SKM-1 treated with dmso at 0.1 percent for 144 hours (cell line): ENCODE measurements around the gene RUNX3.

Experiments used
- DNase-seq: peaks from one replicate; lab custom pipeline; 2025; ENCODE audit not compliant: unreplicated experiment; lab: John Stamatoyannopoulos, UW

The RUNX3 gene

DNA sequence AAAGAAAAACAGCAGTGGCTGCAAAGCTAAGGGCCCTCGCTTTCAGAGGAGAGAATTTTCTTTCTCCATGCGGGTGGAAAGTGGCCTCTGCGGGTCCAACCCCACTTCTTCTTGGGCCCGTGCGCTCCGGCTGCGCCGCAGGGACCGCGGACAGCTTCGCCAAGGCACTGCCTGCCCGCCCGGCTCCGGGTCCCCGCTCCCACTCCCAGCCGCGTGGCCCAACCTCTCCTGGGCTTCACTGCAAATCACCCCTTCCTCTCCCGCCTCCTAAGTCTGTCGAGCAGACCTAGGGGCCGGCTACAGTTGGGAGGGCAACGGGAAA, 1.0 kb upstream of the RUNX3 start:
- no peak for DNase-seq

DNA sequence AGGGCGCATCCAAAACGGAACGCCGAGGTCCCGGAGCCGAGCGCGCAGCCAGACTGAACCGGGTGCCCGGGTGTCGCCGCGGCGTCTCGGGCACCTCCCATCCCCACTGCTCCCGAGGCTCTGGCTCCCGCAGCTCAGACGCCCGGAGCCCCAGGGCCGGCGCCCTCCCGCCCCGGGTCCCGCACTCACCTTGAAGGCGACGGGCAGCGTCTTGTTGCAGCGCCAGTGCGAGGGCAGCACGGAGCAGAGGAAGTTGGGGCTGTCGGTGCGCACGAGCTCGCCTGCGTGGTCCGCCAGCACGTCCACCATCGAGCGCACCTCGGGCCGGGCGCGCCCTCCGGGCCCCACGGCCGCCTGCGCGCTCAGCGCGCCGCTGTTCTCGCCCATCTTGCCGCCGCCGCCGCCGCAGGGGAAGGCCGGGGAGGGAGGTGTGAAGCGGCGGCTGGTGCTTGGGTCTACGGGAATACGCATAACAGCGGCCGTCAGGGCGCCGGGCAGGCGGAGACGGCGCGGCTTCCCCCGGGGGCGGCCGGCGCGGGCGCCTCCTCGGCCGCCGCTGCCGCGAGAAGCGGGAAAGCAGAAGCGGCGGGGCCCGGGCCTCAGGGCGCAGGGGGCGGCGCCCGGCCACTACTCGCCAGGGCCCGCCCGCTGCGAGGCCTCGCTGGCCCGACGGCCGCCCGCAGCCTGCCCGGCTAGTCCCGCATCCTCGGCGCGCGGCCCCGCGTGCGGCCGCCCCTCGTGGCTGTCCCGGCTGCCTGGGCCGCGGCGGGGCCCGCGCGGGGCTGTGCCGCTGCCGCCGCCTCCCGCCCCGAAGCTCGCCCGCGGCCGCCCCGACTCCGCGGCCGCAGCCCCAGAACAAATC, 447 bp downstream of the RUNX3 start:
- DNase-seq: peak; percentile 51

DNA sequence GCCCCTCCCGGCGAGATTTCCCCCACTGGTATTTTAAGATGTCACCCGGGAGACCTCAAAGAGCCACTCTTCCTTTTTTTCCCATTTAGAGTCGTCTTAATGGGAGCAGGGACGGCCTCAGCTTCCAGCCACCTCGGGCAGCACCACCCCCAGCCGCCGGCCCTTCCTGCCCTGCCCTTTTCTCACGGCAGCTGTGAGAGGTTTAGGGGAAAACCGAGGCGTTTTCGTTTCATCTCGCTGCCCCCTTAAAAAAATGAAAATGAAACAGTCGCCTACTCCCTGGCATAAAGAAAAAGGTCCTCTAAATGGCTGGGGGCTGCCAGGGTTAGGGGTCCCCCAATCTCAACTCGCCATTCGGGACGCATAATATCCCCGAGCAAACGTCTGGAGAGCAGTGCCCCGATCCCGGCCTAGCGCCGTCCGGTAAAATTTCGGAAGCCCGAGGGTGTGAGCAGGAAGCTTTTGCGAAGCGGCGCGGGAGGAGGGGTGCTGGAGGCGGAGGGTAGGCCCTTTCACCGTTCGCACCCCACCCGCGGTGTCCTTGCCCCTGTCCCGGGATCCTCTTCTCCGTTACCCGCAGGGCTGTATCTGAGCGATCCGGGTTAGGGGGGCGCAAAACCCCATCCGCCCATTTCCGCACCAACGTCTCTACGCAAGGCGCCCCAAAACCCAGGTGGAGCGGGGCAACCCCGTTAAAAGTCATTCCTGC, 1.2 kb downstream of the RUNX3 start:
- DNase-seq: peak; percentile 26

DNA sequence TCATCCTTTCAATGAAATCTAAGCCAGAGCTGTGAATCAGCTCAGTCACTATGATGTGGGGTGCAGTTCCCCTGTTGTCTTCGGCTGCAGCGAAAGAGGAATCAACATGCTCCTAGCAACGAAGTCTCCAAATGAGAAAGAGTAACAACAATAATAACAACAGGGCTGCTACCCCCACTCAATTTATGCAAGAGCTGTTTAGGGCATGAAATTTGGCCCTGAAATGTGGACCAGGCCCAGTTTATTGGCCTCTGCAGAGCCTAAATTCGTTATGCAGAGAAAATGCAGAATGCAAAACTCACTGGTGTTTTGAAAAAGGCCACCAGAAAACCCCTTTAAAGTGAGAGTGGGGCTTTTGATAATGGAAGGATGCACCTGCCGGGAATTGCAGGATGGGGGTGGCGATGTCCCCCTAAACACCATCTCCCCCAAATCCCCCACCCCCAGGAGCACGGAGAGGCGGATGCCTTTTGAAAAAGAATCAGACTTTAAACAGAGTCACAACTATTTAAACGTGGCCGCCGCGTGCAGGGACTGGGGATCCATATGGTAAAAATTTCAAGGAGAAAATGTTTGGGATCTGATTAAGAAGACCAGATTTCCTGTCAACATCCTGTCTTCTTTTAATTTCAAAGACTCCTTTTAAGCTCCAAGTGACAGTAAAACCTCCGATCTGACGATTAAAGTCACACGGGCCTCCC, 1.9 kb downstream of the RUNX3 start:
- no peak for DNase-seq

DNA sequence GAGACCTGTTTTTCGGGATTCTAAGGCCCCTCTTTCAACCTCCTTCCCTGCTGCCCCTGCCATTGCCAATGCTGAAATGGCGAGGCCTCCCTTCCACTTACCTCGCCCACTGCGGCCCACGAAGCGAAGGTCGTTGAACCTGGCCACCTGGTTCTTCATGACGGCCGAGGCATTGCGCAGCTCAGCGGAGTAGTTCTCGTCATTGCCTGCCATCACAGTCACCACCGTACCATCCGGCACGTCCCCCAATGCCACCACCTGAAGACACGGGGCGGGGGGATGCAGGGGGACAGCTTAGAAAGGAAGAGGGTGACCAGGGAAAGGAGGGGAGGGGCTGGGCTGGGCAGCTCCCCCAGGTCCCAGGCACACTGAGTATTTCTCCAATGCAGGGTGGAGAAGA, 2.6 kb downstream of the RUNX3 start:
- no peak for DNase-seq

DNA sequence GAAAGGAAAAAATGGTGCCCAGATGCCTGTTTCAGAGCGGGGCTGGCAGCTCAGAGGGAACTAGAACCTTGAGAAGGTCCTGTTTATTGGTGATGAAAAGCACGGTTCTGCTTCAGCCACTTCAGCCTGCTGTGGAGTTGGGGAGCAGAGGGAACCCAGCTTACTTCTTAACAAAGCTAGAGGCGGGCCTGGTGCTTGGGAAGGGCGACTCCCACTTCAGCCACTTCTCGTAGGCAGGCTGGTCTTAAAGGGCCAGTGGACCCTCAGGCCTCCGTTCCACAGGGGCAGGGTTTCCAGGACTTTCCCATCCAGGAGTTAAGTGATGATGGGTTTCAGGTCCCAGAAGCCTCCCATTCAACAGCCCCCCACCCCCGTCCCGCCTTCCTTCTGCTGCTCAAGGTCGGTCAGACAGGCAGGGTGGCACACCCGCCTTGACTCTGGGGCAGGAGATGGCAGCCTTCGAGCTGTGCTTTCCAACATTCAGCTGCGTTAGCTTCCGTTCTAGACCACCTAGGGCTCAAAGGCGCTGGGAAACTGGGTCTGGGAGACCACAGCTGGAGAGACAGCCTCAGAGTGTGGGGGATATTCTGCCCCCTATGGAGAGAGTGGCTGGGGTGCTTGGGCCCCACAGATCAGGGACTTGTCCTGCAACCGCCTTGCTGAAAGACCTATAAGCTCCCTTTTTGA, 3.4 kb downstream of the RUNX3 start:
- no peak for DNase-seq

DNA sequence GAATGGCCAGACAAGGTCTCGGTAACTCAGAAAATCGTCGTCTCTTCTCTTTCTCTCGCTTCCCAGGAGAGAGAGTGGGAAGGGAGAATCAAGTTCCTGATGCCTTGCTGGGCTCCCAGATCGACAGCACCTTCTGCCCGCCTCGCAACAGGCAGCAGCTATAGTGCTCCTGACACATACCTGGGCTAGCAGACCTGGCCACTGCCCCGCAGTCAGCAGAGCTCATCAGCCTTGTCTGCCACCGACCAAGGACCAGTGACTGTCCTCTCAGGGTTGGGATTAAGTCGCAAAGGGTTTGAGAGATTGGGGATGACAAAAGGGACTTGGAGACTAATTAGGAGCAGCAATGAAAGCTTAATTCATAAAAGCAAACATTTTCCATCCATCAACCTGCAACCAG, 4.1 kb downstream of the RUNX3 start:
- DNase-seq: no peak

DNA sequence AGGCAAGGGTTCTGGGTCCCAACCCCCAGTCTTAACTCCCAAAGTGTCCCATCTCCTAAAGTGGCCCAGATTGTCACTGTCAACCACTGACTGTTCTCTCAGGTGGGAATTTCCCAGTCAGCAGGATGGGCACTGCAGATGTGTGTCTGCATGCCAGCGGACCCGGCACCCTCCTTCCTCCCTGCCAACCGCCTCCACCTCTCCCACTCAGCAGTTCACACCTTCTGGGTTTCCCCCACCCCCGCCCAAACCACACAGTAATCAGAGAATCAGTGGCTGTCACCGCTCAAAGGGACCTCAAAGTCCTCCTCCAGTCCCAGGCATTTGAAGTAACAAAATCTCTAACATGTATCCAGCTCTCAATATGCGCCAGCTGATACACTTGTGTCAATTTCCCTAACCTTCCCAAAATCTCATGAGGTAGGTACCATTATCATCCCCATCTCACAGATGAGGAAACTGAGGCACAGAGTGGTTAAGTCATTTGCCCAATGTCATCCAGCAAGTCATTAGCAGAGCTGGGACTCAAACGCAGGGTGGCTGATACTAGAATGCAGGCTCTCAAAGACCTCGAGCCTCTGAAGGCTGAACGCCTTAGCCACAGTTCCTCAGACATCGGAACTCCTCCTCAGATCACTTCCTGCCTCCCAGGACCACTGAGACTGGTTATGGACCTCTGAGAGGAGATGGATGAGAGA, 4.8 kb downstream of the RUNX3 start:
- DNase-seq: no peak

DNA sequence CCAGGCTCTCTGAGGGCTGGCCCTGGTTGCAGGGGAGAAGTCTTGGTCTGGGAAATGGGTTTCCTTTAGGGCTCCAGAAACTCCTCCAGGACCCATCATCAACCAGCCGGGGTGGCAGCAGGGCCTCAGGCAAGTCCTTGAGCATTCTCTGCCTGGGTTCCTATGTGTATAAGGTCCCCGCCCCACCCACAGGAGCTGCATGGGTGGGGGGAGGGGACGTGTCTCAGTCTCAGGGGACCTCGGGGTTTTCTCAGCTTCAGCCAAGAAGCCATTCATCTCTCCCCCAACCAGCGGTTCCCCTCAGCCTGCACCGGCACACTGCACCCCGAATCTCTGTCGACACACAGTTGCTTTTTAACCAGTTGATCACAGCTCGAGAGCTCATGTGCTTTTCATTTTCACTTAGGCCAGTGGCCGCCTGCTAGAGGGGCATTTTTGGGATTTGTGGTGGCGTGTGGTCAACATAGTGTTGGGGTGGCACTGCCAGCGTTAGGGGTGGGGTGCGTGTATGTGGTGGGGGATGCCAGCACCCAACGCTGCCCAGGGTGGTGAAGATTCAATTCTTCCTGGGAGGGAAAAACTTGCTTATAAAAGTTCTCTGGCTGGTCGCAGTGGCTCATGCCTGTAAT, 6.5 kb downstream of the RUNX3 start:
- DNase-seq: no peak

DNA sequence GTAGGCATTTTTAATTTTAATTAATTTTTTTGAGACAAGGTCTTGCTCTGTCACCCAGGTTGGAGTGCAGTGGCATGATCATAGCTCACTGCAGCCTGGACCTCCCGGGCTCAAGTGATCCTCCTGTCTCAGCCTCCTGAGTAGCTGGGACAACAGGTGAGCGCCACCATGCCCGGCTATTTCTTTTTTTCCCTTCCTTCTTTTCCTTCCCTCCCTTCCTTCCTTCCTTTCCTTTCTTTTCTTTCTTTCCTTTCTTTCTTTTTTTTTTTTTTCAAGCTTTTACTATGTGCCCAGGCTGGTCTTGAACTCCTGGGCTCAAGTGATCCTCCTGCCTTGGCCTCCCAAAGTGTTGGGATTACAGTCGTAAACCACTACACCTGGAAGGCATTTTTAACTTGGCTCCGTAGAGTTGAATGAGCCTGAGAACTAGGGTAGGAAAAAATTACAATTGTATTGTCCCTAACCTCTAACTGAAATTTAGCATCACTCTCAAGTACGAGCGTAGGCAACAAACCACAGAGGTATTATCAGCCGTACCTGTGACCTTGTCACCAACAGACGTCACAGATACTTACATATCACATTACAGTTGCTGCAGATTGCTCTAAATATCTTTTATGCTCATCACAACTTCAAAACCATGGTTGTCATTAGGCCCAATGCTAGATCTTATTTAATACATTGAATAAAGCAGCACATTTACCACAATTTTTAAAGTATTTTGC, 8.0 kb downstream of the RUNX3 start:
- DNase-seq: no peak

DNA sequence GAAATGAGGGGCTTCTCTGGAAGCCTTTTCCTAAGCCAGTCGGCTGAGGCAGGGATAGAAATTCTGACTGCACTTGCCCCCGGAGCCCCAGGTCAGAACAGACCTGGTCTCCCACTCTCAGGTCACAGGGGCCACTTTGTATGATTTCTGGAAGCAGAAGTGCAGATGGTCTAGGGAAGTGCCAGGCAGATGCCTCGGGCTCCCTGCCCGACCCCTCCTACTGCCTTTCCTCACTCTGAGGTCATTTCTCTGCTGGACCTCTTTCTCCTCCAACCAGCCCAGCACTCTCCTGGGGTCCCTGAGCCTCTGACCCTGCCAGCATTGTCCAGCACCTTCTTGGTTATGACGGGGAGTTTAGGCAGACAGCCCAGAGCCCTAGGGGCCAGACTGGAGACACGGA, 8.7 kb downstream of the RUNX3 start:
- no peak for DNase-seq

DNA sequence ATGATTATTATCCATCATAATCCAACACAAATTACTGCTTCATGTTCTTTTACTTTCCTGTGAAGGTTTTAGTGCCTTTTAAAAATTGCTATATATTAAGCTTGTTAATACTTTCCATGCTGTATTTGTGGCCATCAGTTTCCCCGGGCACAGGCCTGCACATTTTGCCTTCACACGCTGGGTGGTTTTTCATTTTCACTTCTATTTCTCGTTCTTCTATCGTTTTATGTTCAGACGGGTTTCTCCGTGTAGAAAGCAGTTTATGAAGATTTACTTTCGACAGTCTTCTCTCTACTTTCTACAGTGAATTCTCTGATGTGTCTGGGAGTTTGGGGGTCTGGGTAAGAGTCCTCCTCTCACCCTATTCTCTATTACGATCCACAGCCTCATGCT, 9.5 kb downstream of the RUNX3 start:
- no peak for DNase-seq

DNA sequence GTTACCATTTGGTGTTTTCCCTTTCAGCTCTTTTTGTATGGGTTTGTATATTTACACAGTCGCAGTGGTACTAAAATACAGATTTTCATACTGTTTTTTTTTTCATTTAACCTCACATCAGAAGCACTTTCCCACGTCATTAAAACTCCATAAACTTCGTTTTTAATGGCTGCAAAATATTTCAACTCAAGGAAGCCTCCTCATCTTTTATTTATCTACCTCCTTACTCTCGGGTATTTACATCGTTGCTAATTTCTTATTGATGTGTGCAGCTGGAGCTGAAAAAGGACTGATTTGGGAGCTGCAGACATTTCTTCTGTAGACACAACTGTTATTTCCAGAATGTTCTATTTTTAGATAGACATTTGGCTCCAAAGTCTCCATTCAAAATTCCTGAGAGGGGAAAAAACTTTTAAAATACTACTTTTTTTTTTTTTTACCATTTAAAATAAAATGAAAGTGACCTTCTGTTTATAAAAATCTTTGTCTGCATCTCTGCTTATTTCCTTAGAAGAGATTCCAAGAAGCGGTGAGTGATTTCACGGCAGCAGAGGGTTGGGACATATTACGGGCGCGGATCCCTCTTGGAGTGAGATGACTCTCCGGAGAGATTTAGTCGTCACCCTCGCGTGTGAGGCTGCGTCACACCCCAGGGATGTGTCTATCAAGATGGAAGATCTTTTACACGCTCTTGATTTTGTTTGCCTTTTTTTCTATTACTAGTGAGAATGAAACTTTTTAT, 10.1 kb downstream of the RUNX3 start:
- DNase-seq: no peak

DNA sequence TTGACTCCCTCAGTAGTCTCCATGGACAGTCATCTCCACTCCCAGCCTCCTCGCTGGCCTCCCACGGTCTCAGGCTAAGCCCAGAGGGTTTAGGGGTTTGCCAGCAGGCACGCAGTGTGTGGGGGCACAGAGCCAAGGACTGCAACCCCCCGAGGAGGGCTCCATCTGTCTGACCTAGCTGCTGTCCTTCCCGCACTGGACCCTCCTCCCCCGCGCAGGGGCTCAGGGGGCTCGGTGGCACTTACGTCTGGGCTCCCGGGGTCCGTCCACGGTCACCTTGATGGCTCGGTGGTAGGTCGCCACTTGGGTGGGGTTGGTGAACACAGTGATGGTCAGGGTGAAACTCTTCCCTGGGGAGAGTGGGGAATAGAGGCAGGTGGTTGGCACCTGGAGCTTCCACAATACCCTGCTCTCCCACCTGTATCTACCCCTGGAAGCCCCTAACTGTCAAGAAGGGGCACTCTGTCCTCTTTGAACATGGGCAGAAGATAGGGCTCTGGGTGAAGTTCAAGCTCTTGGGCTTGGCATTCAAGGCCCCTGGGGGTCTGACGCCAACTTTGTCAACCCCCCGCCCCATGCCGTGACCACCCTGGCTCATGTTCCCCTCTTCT, 11.0 kb downstream of the RUNX3 start:
- no peak for DNase-seq

DNA sequence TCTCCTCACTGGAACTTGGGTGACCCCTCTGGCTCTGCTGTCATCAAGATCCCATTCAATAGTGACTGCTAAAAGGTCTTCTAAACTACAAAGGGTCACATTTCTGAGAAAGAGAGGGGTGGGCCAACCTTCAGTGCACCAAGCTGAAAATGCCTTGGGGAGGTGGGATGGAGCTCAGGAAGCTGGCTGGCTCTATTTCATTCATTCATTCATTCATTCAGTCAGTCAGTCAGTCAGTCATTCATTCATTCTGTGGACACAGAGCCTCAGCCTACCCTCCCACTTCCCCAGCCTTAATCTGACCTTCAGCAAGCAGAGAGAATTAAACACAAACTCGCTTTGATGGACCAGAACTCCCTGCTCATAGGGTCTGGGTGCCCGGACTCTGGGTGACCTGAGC, 11.7 kb downstream of the RUNX3 start:
- DNase-seq: no peak

DNA sequence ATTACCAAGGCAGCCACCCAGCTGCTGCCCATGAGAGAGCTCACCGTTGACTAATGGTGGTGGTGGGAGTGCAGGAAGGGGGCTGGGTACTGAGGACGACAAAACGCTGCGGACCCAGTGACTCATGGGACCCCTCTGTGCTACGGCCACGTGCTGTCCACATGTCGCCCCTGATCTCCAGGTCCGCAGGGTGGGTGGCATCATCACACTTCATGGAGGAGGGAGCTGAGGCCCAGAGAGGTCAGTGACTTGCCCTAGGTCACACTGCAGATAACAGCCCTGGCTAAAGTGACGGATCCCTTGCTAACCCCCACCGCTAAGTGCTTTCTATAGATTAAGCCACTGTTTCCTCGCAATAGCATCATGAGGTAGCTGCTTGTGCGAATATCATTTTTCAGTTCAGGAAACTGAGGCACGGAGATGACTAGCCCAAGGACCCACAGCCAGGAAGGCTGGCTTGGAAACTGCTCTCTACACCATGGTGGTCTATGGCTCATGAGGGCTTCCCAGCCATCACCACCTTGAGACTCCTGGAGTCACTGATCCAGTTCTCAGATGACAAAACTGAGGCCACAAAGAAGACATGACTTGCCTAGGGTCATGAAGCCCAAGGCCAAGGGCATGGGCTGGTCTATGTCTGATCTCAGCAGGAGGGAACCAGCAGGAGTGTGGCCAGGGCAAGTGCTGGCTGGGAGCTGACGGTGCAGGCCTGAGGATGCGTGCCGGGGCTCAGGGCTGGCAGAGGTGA, 12.6 kb downstream of the RUNX3 start:
- DNase-seq: no peak

DNA sequence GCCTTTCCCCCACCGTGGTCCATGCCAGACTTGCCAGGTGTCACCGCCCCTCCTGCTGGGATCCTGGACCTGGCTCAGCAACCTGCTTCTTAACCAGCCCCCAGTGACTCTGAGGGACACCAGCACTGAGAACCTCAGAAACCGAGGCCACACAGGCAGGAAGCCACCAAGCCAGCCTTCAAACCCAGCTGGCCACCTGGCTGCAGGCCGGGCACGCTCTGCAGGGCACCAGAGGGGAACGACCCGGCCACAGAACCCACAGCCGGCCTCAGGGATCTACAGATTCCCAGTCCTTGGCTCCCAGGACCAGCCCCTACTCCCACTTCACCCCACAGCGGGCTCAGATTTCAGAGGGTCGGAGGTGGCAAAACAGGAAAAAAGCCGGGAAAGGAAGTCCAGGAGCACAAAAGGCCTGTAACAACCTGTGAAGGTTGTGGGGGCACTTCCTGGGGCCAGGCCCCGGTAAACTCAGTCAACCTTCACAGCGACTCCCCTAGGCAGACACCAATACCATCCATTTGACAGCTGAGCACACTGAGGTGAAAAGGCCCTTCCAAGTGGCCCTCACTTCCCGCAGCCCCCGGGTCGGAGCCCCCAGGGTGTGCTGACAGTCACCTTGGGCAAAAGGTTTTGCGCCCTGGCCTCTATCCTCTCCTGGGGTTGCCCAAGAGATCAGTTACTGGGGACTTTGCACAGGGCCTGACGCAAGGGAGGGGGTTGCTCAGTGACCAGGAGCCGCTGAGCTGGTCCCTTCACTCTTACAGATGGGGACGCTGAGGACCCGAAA, 14.1 kb downstream of the RUNX3 start:
- DNase-seq: no peak
